ENCODE measurements around the gene DIP2C. TPM values are rescaled to one million over a fixed set of nuclear protein-coding genes. Genes with fewer than 3 reads are reported as not detected.

Gene DIP2C
- total RNA-seq, 1 experiment from 2014 or later, result 11.4 TPM

GRCh38 chr10:551373-552252 is 137.9 kb downstream of the DIP2C start:
- Mint-ChIP-seq H3K4me1 (ENCODE audit: low read depth, unreplicated experiment) (peaks cover 35% of the 10 kb centered on the region), H3K27ac (ENCODE audit: unreplicated experiment) (no peak overlapping the region), H3K27me3 (ENCODE audit: insufficient read depth, unreplicated experiment) (no peaks in the 10 kb centered on the region), H3K36me3 (ENCODE audit: insufficient read depth, unreplicated experiment) (peaks cover 8% of the 10 kb centered on the region), H3K4me3 (ENCODE audit: unreplicated experiment) (no peak overlapping the region), H3K9me3 (ENCODE audit: unreplicated experiment) (no peaks in the 10 kb centered on the region)
- Histone ChIP-seq H3K27me3 (replicated peaks; ENCODE audit: control insufficient read depth, insufficient read depth, low read length) (no peaks in the 10 kb centered on the region), H3K4me3 (ENCODE audit: low read depth, low read length) (no peak overlapping the region), H3K36me3 (ENCODE audit: control insufficient read depth, insufficient read depth, low read length) (no peaks in the 10 kb centered on the region), H3K9me3 (no peaks in the 10 kb centered on the region), H3K4me1 (peaks cover 25% of the 10 kb centered on the region)
- TF ChIP-seq CTCF (IDR thresholded peaks at IDR 0.05; ENCODE audit: insufficient read depth in 1 of 2, low read depth in 1 of 2, low read length in 1 of 2, severe bottlenecking in 1 of 2, unreplicated experiment in 1 of 2), result no peak
- DNase-seq, result no peak
- POLR2A ChIA-PET, result no interaction called here
- BruUV-seq (replicated peaks), result no TSS peak
- intact Hi-C loops (cut with micrococcal nuclease; ENCODE audit: unreplicated experiment), result no loop called here
- CTCF ChIA-PET, result no interaction called here

- H3K36me3 Mint-ChIP-seq (ENCODE audit: insufficient read depth, unreplicated experiment), result peaks cover 13% of the 10 kb centered on the region
- no peak for TF ChIP-seq CTCF (IDR thresholded peaks at IDR 0.05; ENCODE audit: insufficient read depth in 1 of 2, low read depth in 1 of 2, low read length in 1 of 2, severe bottlenecking in 1 of 2, unreplicated experiment in 1 of 2)
- no peaks in the 10 kb centered on the region for H3K36me3 ChIP-seq (ENCODE audit: control insufficient read depth, insufficient read depth, low read length)
- H3K4me1 ChIP-seq, result peaks cover 31% of the 10 kb centered on the region
- no peak overlapping the region for H3K4me3 ChIP-seq (ENCODE audit: low read depth, low read length)
- H3K4me3 Mint-ChIP-seq (ENCODE audit: unreplicated experiment), result no peak overlapping the region
- BruUV-seq (replicated peaks), result no TSS peak
- ChIA-PET POLR2A (no interaction called here), CTCF (no interaction called here)
- DNase-seq, result no peak
- no peaks in the 10 kb centered on the region for H3K27me3 Mint-ChIP-seq (ENCODE audit: insufficient read depth, unreplicated experiment)
- H3K27ac Mint-ChIP-seq (ENCODE audit: unreplicated experiment), result no peak overlapping the region
- H3K9me3 Mint-ChIP-seq (ENCODE audit: unreplicated experiment), result no peaks in the 10 kb centered on the region
- H3K27me3 ChIP-seq (replicated peaks; ENCODE audit: control insufficient read depth, insufficient read depth, low read length), result no peaks in the 10 kb centered on the region
- peaks cover 39% of the 10 kb centered on the region for H3K4me1 Mint-ChIP-seq (ENCODE audit: low read depth, unreplicated experiment)
- no peaks in the 10 kb centered on the region for H3K9me3 ChIP-seq
- intact Hi-C loops (cut with micrococcal nuclease; ENCODE audit: unreplicated experiment), result no loop called here
These were observed 138.6 kb downstream of the DIP2C start for GRCh38 chr10:550665-551372.

- BruUV-seq (replicated peaks), result no TSS peak
These were observed 140.1 kb downstream of the DIP2C start for GRCh38 chr10:549391-549790.

More at GRCh38 chr10:549391-549790, 140.1 kb downstream of the DIP2C start:
- POLR2A ChIA-PET, result interaction anchor here (0.6 kb wide), 1 partner anchor 9 kb away, joined by 7 read pairs; no protein-coding TSS in a partner anchor
- no peak for DNase-seq
- H3K4me1 Mint-ChIP-seq (ENCODE audit: low read depth, unreplicated experiment), result peaks cover 31% of the 10 kb centered on the region
- Histone ChIP-seq H3K4me1 (peaks cover 44% of the 10 kb centered on the region), H3K9me3 (no peaks in the 10 kb centered on the region), H3K27me3 (replicated peaks; ENCODE audit: control insufficient read depth, insufficient read depth, low read length) (no peaks in the 10 kb centered on the region), H3K36me3 (ENCODE audit: control insufficient read depth, insufficient read depth, low read length) (no peaks in the 10 kb centered on the region), H3K4me3 (ENCODE audit: low read depth, low read length) (no peak overlapping the region)
- CTCF ChIA-PET, result no interaction called here
- H3K27ac Mint-ChIP-seq (ENCODE audit: unreplicated experiment), result peak overlapping the region; percentile 92
- H3K27me3 Mint-ChIP-seq (ENCODE audit: insufficient read depth, unreplicated experiment), result no peaks in the 10 kb centered on the region
- H3K36me3 Mint-ChIP-seq (ENCODE audit: insufficient read depth, unreplicated experiment), result peaks cover 13% of the 10 kb centered on the region
- intact Hi-C loops (cut with micrococcal nuclease; ENCODE audit: unreplicated experiment), result no loop called here
- H3K9me3 Mint-ChIP-seq (ENCODE audit: unreplicated experiment), result no peaks in the 10 kb centered on the region
- H3K4me3 Mint-ChIP-seq (ENCODE audit: unreplicated experiment), result no peak overlapping the region
- TF ChIP-seq CTCF (IDR thresholded peaks at IDR 0.05; ENCODE audit: insufficient read depth in 1 of 2, low read depth in 1 of 2, low read length in 1 of 2, severe bottlenecking in 1 of 2, unreplicated experiment in 1 of 2), result no peak
